GM12872 (cell line): ENCODE measurements around the gene CHRNA4.

Source experiments
- CTCF ChIP-seq: IDR thresholded peaks from 3 replicates; pipeline ENCODE4 v1.5.1; 2011; ENCODE audit warnings: low read depth, mild to moderate bottlenecking, low read length, moderate library complexity; ENCODE audit not compliant: insufficient read depth

The CHRNA4 gene

GRCh38 chr20:63363981-63364561 is 2.9 kb upstream of the CHRNA4 start:
- TF ChIP-seq CTCF: no peak

- TF ChIP-seq CTCF: no peak
Measured at GRCh38 chr20:63363013-63363957, 2.1 kb upstream of the CHRNA4 start.

- TF ChIP-seq CTCF: no peak
Measured at GRCh38 chr20:63362436-63363009, 1.4 kb upstream of the CHRNA4 start.

DNA sequence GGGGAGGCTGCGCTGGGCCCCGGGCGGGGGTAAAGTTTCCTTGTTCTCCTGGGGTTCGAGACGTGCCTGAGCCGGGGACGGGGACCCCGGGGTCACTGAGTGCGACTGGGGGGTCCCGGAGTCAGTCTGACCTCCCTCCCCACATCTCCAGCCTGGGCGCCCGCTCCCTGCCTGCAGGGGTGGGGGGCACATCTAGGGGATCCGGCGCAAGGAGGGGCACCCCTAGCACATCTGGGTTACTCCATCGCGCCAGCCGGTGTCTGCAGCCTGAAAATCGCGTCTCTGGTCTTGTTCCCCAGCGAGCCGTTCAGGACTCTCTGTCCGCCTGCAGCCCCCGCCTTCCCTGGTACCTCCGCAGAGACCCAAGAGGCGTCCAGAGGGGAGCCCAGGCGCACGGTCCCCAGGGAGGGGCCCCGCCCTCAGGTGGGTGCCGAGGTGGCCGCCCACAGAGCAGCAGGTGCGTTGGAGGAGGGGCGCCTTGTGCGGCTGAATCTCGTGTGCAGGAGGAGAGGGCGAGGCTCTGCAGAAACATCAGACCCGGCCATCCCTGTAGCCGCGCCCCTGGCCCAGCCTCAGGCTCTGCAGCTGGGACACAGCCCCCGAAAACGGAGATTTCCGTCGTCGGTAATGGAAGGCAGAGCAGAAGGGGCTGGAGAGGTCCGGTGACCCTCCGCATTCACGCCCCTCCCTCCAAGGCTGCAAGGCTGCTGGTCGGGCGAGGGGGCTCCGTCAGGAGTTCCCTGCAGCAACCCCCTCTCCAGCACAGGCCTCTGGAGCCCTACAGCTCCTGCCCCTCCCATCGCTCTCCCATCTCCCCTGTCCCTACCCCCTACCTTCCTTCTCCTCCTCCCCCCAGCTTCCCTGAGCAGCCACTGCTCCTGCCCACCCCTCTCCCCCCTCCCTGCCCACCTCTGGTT is 628 bp upstream of the CHRNA4 start:
- no peak for TF ChIP-seq CTCF

- TF ChIP-seq CTCF: no peak
Measured at GRCh38 chr20:63359937-63360849, 956 bp downstream of the CHRNA4 start.

DNA sequence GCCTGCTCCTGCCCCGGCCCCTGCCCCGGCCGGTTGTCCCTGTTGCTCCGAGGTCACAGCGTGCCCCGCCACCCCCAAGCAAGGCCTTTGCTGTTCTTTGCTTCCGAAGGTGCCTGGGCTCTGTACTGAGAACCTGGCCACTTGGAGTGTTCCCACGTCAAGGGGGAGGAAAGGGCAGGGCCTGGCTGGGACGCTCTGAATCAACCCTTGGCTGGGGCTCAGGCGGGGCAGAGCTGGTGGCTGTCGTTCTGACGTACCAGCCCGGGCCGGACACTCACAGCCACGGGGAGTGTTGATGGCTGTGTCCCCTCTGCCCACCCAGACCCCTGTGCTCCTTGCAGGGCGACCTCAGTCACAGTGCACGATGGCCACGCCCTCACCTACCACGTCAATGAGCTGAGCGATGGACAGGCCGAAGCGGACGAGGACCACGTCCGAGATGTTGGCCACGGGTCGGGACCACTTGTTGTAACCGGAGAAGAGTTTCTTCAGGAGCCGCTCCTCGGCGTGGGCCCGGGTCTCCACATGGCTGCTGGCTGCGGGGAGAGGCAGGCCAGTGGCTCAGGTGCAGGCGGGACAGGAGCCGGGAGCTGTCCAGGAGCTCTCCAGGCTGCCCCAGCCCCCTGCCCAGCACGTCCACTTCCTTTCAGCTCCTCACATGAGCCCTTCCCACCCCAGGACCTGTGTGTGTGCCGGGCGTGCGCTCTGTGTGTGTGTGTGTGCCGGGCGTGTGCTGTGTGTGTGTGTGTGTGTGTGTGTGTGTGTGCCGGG is 1.8 kb downstream of the CHRNA4 start:
- TF ChIP-seq CTCF: no peak
